Endodermal cell (in vitro differentiated cells): ENCODE measurements around the gene NUP107. TPM values are rescaled to one million over a fixed set of nuclear protein-coding genes. Genes with fewer than 3 reads are reported as not detected.

Experiments used
- DNase-seq: peaks from one replicate; pipeline ENCODE4 v3.0.0-alpha.2; 2017
- H3K27ac ChIP-seq: 2 replicates; pipeline ENCODE4 v1.5.1; 2013; ENCODE audit warnings: mild to moderate bottlenecking, low read depth, low read length, moderate library complexity
- H3K27me3 ChIP-seq: 2 replicates; pipeline ENCODE4 v1.6.1; 2013; ENCODE audit warnings: mild to moderate bottlenecking, low read length, moderate library complexity; ENCODE audit not compliant: insufficient read depth, control insufficient read depth, poor library complexity, severe bottlenecking
- H3K36me3 ChIP-seq: 2 replicates; pipeline ENCODE4 v1.7.0; 2013; ENCODE audit warnings: mild to moderate bottlenecking, low read length, moderate library complexity; ENCODE audit not compliant: control insufficient read depth, insufficient read depth
- H3K4me1 ChIP-seq: one replicate; pipeline ENCODE4 v1.7.0; 2013; ENCODE audit warnings: low read length; ENCODE audit not compliant: control insufficient read depth, insufficient read depth
- H3K4me3 ChIP-seq: 2 replicates; pipeline ENCODE4 v1.5.1; 2013; ENCODE audit warnings: mild to moderate bottlenecking, low read length, moderate library complexity
- H3K9ac ChIP-seq: 2 replicates; pipeline ENCODE4 v1.6.1; 2013; ENCODE audit warnings: mild to moderate bottlenecking, low read length, moderate library complexity; ENCODE audit not compliant: poor library complexity, severe bottlenecking; ENCODE audit errors: extremely low read depth
- H3K9me3 ChIP-seq: 2 replicates; pipeline ENCODE4 v1.6.1; 2013; ENCODE audit warnings: mild to moderate bottlenecking, low read length, moderate library complexity; ENCODE audit not compliant: control insufficient read depth
- H3K27ac Mint-ChIP-seq: 2 replicates; pipeline ENCODE4 v1.8.0; 2020; ENCODE audit warnings: mixed read lengths
- H3K27me3 Mint-ChIP-seq: 2 replicates; pipeline ENCODE4 v1.8.0; 2021; ENCODE audit warnings: mild to moderate bottlenecking, mixed read lengths; ENCODE audit not compliant: insufficient read depth
- H3K36me3 Mint-ChIP-seq: 2 replicates; pipeline ENCODE4 v1.8.0; 2020; ENCODE audit warnings: low read depth, mixed read lengths
- H3K4me1 Mint-ChIP-seq: 2 replicates; pipeline ENCODE4 v1.8.0; 2020; ENCODE audit warnings: mixed read lengths
- H3K4me3 Mint-ChIP-seq: 2 replicates; pipeline ENCODE4 v1.8.0; 2020; ENCODE audit warnings: mild to moderate bottlenecking, moderate library complexity, mixed read lengths
- H3K9me3 Mint-ChIP-seq: 2 replicates; pipeline ENCODE4 v1.8.0; 2020; ENCODE audit warnings: mild to moderate bottlenecking, mixed read lengths
- CTCF ChIP-seq: fragments of 200-600 bp; sonication (generic); conservative IDR thresholded peaks from 2 replicates; pipeline ENCODE4 v1.5.0; 2021; ENCODE audit warnings: antibody characterized with exemption, mild to moderate bottlenecking
- WGBS, 2 experiments: methylation state at CpG; one replicate each; pipeline versions ENCODE4 v1.1.5 to v1.1.7; 2013; ENCODE audit warnings: missing lambda C conversion rate in 2 of 2, mixed read lengths in 1 of 2; ENCODE audit not compliant: insufficient coverage in 1 of 2, insufficient read length in 1 of 2; 5-methylcytosine and 5-hydroxymethylcytosine counted together
- total RNA-seq, 2 donors: library from RNA; stranded (reverse); fragmentation: NEBNext Ultra II Directional in 1 of 2; extraction: Animal tissue kit (Norgen Biotek cat#: 25700) in 1 of 2; gene quantifications; 2 replicates in 1 of 2; 3 replicates in 1 of 2; pipeline ENCODE4 v1.2.1, GENCODE V29; 2021

NUP107 gene
- total RNA-seq, 2 donors from 2014 or later: 116 to 130 TPM

- Mint-ChIP-seq H3K9me3 (no peaks in the 10 kb centered on the region), H3K36me3 (no peaks in the 10 kb centered on the region), H3K4me1 (peaks cover 16% of the 10 kb centered on the region), H3K27me3 (no peaks in the 10 kb centered on the region), H3K4me3 (no peak overlapping the region), H3K27ac (no peak overlapping the region)
- WGBS, 2 experiments: 85 to 90% methylated on average over 7 to 8 of the region's 8 CpGs
- Histone ChIP-seq H3K36me3 (no peaks in the 10 kb centered on the region), H3K9ac (no peak overlapping the region), H3K27me3 (no peaks in the 10 kb centered on the region), H3K9me3 (no peaks in the 10 kb centered on the region), H3K4me3 (no peak overlapping the region), H3K4me1 (no peaks in the 10 kb centered on the region), H3K27ac (no peak overlapping the region)
- DNase-seq: no peak
- TF ChIP-seq CTCF: no peak
These were observed 97.2 kb downstream of the NUP107 start for GRCh38 chr12:68784015-68784414.

- WGBS, 2 experiments: 89 to 100% methylated on average over 2 of the region's 2 CpGs
- no peak overlapping the region for H3K27ac ChIP-seq
These were observed 98.6 kb downstream of the NUP107 start for GRCh38 chr12:68785358-68785757.

GRCh38 chr12:68785823-68786222 is 99.0 kb downstream of the NUP107 start:
- Histone ChIP-seq H3K27me3 (no peaks in the 10 kb centered on the region), H3K9me3 (no peaks in the 10 kb centered on the region), H3K9ac (no peak overlapping the region), H3K4me3 (no peak overlapping the region), H3K27ac (no peak overlapping the region), H3K36me3 (no peaks in the 10 kb centered on the region), H3K4me1 (no peaks in the 10 kb centered on the region)
- H3K4me1 Mint-ChIP-seq: peaks cover 16% of the 10 kb centered on the region
- WGBS, 2 experiments: 91% methylated on average over 4 of the region's 5 CpGs
- H3K27ac Mint-ChIP-seq: no peak overlapping the region
- TF ChIP-seq CTCF: no peak
- no peaks in the 10 kb centered on the region for H3K27me3 Mint-ChIP-seq
- H3K36me3 Mint-ChIP-seq: no peaks in the 10 kb centered on the region
- no peaks in the 10 kb centered on the region for H3K9me3 Mint-ChIP-seq
- DNase-seq: no peak
- H3K4me3 Mint-ChIP-seq: no peak overlapping the region

More at GRCh38 chr12:68785358-68785757, 98.6 kb downstream of the NUP107 start:
- DNase-seq: no peak
- no peaks in the 10 kb centered on the region for H3K9me3 Mint-ChIP-seq
- no peaks in the 10 kb centered on the region for H3K36me3 ChIP-seq
- no peak overlapping the region for H3K27ac Mint-ChIP-seq
- no peak overlapping the region for H3K9ac ChIP-seq
- no peaks in the 10 kb centered on the region for H3K4me1 ChIP-seq
- H3K27me3 Mint-ChIP-seq: no peaks in the 10 kb centered on the region
- H3K9me3 ChIP-seq: no peaks in the 10 kb centered on the region
- no peaks in the 10 kb centered on the region for H3K36me3 Mint-ChIP-seq
- H3K4me3 ChIP-seq: no peak overlapping the region
- peaks cover 18% of the 10 kb centered on the region for H3K4me1 Mint-ChIP-seq
- no peak overlapping the region for H3K4me3 Mint-ChIP-seq
- H3K27me3 ChIP-seq: no peaks in the 10 kb centered on the region
- no peak for TF ChIP-seq CTCF
